GM12873 (cell line): ENCODE measurements around the gene FAM120C.

Experiments
- CTCF ChIP-seq: IDR thresholded peaks from 2 replicates; pipeline ENCODE4 v1.5.1; 2012; ENCODE audit warnings: low read depth, mild to moderate bottlenecking, moderate library complexity, low read length, control low read depth; ENCODE audit not compliant: insufficient read depth; ENCODE audit errors: missing control alignments

FAM120C gene

GRCh38 chrX:54134269-54134668 lies 48.8 kb downstream of the FAM120C start:
- no peak for TF ChIP-seq CTCF

- no peak for TF ChIP-seq CTCF
Observed at GRCh38 chrX:54116391-54116790, 66.7 kb downstream of the FAM120C start.

- TF ChIP-seq CTCF = no peak
Observed at GRCh38 chrX:54093571-54093970, 89.5 kb downstream of the FAM120C start.

- no peak for TF ChIP-seq CTCF
Observed at GRCh38 chrX:54093159-54093558, 89.9 kb downstream of the FAM120C start.

- no peak for TF ChIP-seq CTCF
Observed at GRCh38 chrX:54090880-54091279, 92.2 kb downstream of the FAM120C start.

GRCh38 chrX:54089191-54089590 lies 93.9 kb downstream of the FAM120C start:
- no peak for TF ChIP-seq CTCF

- TF ChIP-seq CTCF = no peak
Observed at GRCh38 chrX:54087661-54088060, 95.4 kb downstream of the FAM120C start.

GRCh38 chrX:54085666-54086065 lies 97.4 kb downstream of the FAM120C start:
- TF ChIP-seq CTCF = no peak
